IMR-90 (cell line): ENCODE results near the gene FAM83C. TPM values are rescaled to one million over a fixed set of nuclear protein-coding genes. Genes with fewer than 3 reads are reported as not detected.

Experiments
- ATAC-seq: fragments of 200-7000 bp; cut with Tn5 transposase; 2 replicates; pipeline ENCODE4 v1.9.1; 2020; ENCODE audit warnings: low read depth, mild to moderate bottlenecking, moderate library complexity
- BruUV-seq: library from RNA; stranded (reverse); fragments of 400-500 nt; replicated peaks from 2 replicates; lab custom pipeline; 2021; lab: Mats Ljungman, UMichigan
- CTCF ChIA-PET: fragments of 300-600 bp; formaldehyde crosslinking; extraction: SDS; loops from one replicate; lab custom pipeline; 2021; ENCODE audit warnings: antibody characterized with exemption; lab: Yijun Ruan, JAX
- POLR2A ChIA-PET: fragments of 300-600 bp; sonication (Branson Sonifier 250); formaldehyde crosslinking; loops from one replicate; lab custom pipeline; 2022; ENCODE audit warnings: antibody characterized with exemption; ENCODE audit not compliant: unreplicated experiment; lab: Charles Lee
- DNase-seq: peaks from one replicate; pipeline ENCODE4 v3.0.0; 2013
- H2AFZ ChIP-seq: replicated peaks from 2 replicates; pipeline ENCODE3; 2013; ENCODE audit warnings: low read length, mild to moderate bottlenecking; ENCODE audit not compliant: poor library complexity
- H2AK5ac ChIP-seq: 2 replicates; pipeline ENCODE4 v1.6.1; 2013; ENCODE audit warnings: low read depth, low read length, inconsistent platforms
- H2AK9ac ChIP-seq: replicated peaks from 2 replicates; pipeline ENCODE3; 2013; ENCODE audit warnings: mild to moderate bottlenecking, low read depth, low read length, moderate library complexity; ENCODE audit not compliant: poor library complexity
- H2BK120ac ChIP-seq: 2 replicates; pipeline ENCODE4 v1.6.1; 2013; ENCODE audit warnings: low read depth, low read length, inconsistent platforms
- H2BK15ac ChIP-seq: 3 replicates; pipeline ENCODE4 v1.6.1; 2013; ENCODE audit warnings: low read depth, low read length, inconsistent platforms
- H2BK20ac ChIP-seq: 2 replicates; pipeline ENCODE4 v1.6.1; 2013; ENCODE audit warnings: low read depth, mild to moderate bottlenecking, inconsistent platforms, low read length, moderate library complexity
- H2BK5ac ChIP-seq: 2 replicates; pipeline ENCODE4 v1.6.1; 2013; ENCODE audit warnings: mild to moderate bottlenecking, low read depth, low read length, inconsistent platforms; ENCODE audit not compliant: poor library complexity, severe bottlenecking
- H3K14ac ChIP-seq: replicated peaks from 2 replicates; pipeline ENCODE4 v1.6.1; 2013; ENCODE audit warnings: low read depth, low read length, inconsistent platforms
- H3K18ac ChIP-seq: 2 replicates; pipeline ENCODE4 v1.6.1; 2013; ENCODE audit warnings: low read depth, low read length, control low read depth
- H3K23ac ChIP-seq: 2 replicates; pipeline ENCODE4 v1.6.1; 2013; ENCODE audit warnings: low read depth, low read length, inconsistent platforms
- H3K27ac ChIP-seq: 2 replicates; pipeline ENCODE4 v1.5.1; 2013; ENCODE audit warnings: mild to moderate bottlenecking, control low read depth, low read length; ENCODE audit not compliant: insufficient read depth
- H3K27me3 ChIP-seq: 2 replicates; pipeline ENCODE4 v1.6.1; 2013; ENCODE audit warnings: low read length; ENCODE audit not compliant: control insufficient read depth, insufficient read depth
- H3K36me3 ChIP-seq: 2 replicates; pipeline ENCODE4 v1.6.1; 2013; ENCODE audit warnings: low read length, mixed read lengths; ENCODE audit not compliant: control insufficient read depth, insufficient read depth
- H3K4ac ChIP-seq: 2 replicates; pipeline ENCODE4 v1.6.1; 2013; ENCODE audit warnings: low read depth, low read length, inconsistent platforms
- H3K4me1 ChIP-seq: 2 replicates; pipeline ENCODE4 v1.6.1; 2013; ENCODE audit warnings: low read length, mixed read lengths; ENCODE audit not compliant: control insufficient read depth, insufficient read depth
- H3K4me2 ChIP-seq: 2 replicates; pipeline ENCODE4 v1.6.1; 2013; ENCODE audit warnings: low read depth, mild to moderate bottlenecking, control low read depth, low read length, moderate library complexity
- H3K4me3 ChIP-seq: 2 replicates; pipeline ENCODE4 v1.5.1; 2013; ENCODE audit warnings: low read depth, mild to moderate bottlenecking, control low read depth, low read length, moderate library complexity; ENCODE audit not compliant: insufficient read depth
- H3K56ac ChIP-seq: 2 replicates; pipeline ENCODE4 v1.6.1; 2013; ENCODE audit warnings: low read length, inconsistent platforms; ENCODE audit not compliant: insufficient read depth; ENCODE audit errors: extremely low read depth
- H3K79me1 ChIP-seq, 2 experiments: 2 replicates each; pipeline ENCODE4 v1.6.1; 2013; ENCODE audit warnings: low read length in 2 of 2, inconsistent platforms in 1 of 2, low read depth in 1 of 2
- H3K9ac ChIP-seq: 2 replicates; pipeline ENCODE4 v1.6.1; 2013; ENCODE audit warnings: low read depth, low read length, control low read depth
- H3K9me1 ChIP-seq: 2 replicates; pipeline ENCODE4 v1.6.1; 2013; ENCODE audit warnings: low read length, inconsistent platforms; ENCODE audit not compliant: insufficient read depth
- H3K9me3 ChIP-seq: 2 replicates; pipeline ENCODE4 v1.6.1; 2013; ENCODE audit warnings: low read length; ENCODE audit not compliant: control insufficient read depth, insufficient read depth
- H4K20me1 ChIP-seq: 2 replicates; pipeline ENCODE4 v1.6.1; 2013; ENCODE audit warnings: low read length, inconsistent platforms; ENCODE audit not compliant: insufficient read depth
- H4K5ac ChIP-seq: 2 replicates; pipeline ENCODE4 v1.6.1; 2013; ENCODE audit warnings: mild to moderate bottlenecking, low read depth, low read length, control low read depth
- H4K8ac ChIP-seq, 2 experiments: 2 replicates each; pipeline ENCODE4 v1.6.1; 2013; ENCODE audit warnings: low read depth in 2 of 2, low read length in 2 of 2, control low read depth in 1 of 2, inconsistent platforms in 1 of 2
- H4K91ac ChIP-seq: 2 replicates; pipeline ENCODE4 v1.6.1; 2013; ENCODE audit warnings: low read depth, low read length, inconsistent platforms; ENCODE audit not compliant: insufficient read depth
- BHLHE40 ChIP-seq: fragments of 150-350 bp; IDR thresholded peaks from 2 replicates; pipeline ENCODE4 v1.6.1; 2016; ENCODE audit warnings: mild to moderate bottlenecking, low read depth, low read length
- CEBPB ChIP-seq: IDR thresholded peaks from 2 replicates; pipeline ENCODE4 v1.6.1; 2012; ENCODE audit warnings: low read depth, low read length, improper control_type of control experiment
- CHD1 ChIP-seq: IDR thresholded peaks from 2 replicates; pipeline ENCODE4 v1.6.1; 2012; ENCODE audit warnings: low read depth, low read length, improper control_type of control experiment
- CTCF ChIP-seq: conservative IDR thresholded peaks from 2 replicates; pipeline ENCODE4 v1.5.1; 2012; ENCODE audit warnings: mild to moderate bottlenecking, low read depth, low read length, improper control_type of control experiment
- FOS ChIP-seq: fragments of 150-350 bp; IDR thresholded peaks from 2 replicates; pipeline ENCODE4 v1.6.1; 2016; ENCODE audit warnings: low read depth, low read length
- MAFK ChIP-seq: IDR thresholded peaks from 2 replicates; pipeline ENCODE4 v1.6.1; 2012; ENCODE audit warnings: low read depth, low read length, improper control_type of control experiment
- MAZ ChIP-seq: IDR thresholded peaks from 2 replicates; pipeline ENCODE4 v1.6.1; 2012; ENCODE audit warnings: low read depth, mild to moderate bottlenecking, low read length, improper control_type of control experiment, moderate library complexity, borderline replicate concordance
- MXI1 ChIP-seq: IDR thresholded peaks from 2 replicates; pipeline ENCODE4 v1.6.1; 2012; ENCODE audit warnings: low read depth, mild to moderate bottlenecking, low read length, moderate library complexity, borderline replicate concordance
- NFE2L2 ChIP-seq: fragments of 150-350 bp; IDR thresholded peaks from 2 replicates; pipeline ENCODE4 v1.6.1; 2016; ENCODE audit warnings: low read depth, mild to moderate bottlenecking, low read length
- POLR2A ChIP-seq: IDR thresholded peaks from 2 replicates; pipeline ENCODE4 v1.6.1; 2012; ENCODE audit warnings: mild to moderate bottlenecking, low read depth, low read length
- RAD21 ChIP-seq: IDR thresholded peaks from 2 replicates; pipeline ENCODE4 v1.6.1; 2012; ENCODE audit warnings: low read length, improper control_type of control experiment
- RCOR1 ChIP-seq: IDR thresholded peaks from 2 replicates; pipeline ENCODE4 v1.6.1; 2012; ENCODE audit warnings: mild to moderate bottlenecking, low read length, improper control_type of control experiment; ENCODE audit not compliant: insufficient replicate concordance
- RFX5 ChIP-seq: IDR thresholded peaks from 2 replicates; pipeline ENCODE4 v1.8.0; 2012; ENCODE audit warnings: low read depth, mild to moderate bottlenecking, low read length, moderate library complexity
- SMC3 ChIP-seq: fragments of 150-350 bp; IDR thresholded peaks from 2 replicates; pipeline ENCODE4 v1.6.1; 2016; ENCODE audit warnings: low read depth, mild to moderate bottlenecking, antibody characterized with exemption, low read length, moderate library complexity
- USF2 ChIP-seq: fragments of 150-350 bp; IDR thresholded peaks from 2 replicates; pipeline ENCODE4 v1.6.1; 2017; ENCODE audit warnings: mild to moderate bottlenecking, antibody characterized with exemption, low read length, low read depth
- WGBS, 2 experiments: methylation state at CpG; one replicate each; pipeline versions ENCODE4 v1.1.5 to v1.1.7; 2013; ENCODE audit warnings: missing lambda C conversion rate in 2 of 2; ENCODE audit not compliant: insufficient read length in 1 of 2; ENCODE audit errors: extremely low coverage in 2 of 2; 5-methylcytosine and 5-hydroxymethylcytosine counted together
- dilution Hi-C: fragments of 300-500 bp; cut with HindIII; formaldehyde crosslinking; loops from one replicate; pipeline ENCODE4 v1.14.3; 2018; ENCODE audit warnings: low sequenced_read_pairs; ENCODE audit not compliant: unreplicated experiment
- in situ Hi-C: fragments of 300-500 bp; cut with MboI; formaldehyde crosslinking; loops from 3 replicates; pipeline ENCODE4 v1.14.3; 2019; ENCODE audit warnings: low sequenced_read_pairs, inconsistent platforms, mixed read lengths
- intact Hi-C: fragments of 100-400 bp; cut with micrococcal nuclease; formaldehyde crosslinking; loops from 2 replicates; pipeline ENCODE4 v1.10.0; 2022
- polyA plus RNA-seq, 3 experiments: library from polyadenylated mRNA; depleted of rRNA; stranded (reverse); fragments of >200 nt; gene quantifications; 2 replicates each; pipeline ENCODE4 v1.2.3, GENCODE V29; 2012; ENCODE audit warnings: low replicate concordance in 1 of 3
- total RNA-seq: library from RNA; depleted of rRNA; stranded (reverse); fragments of >200 nt; gene quantifications from 2 replicates; pipeline ENCODE4 v1.2.3, GENCODE V29; 2012
- TF ChIP-seq, protein P1 (sequence below): fragments of 150-350 bp; IDR thresholded peaks from 2 replicates; pipeline ENCODE4 v1.6.1; 2016; ENCODE audit warnings: low read depth, mild to moderate bottlenecking, low read length, moderate library complexity, borderline replicate concordance

Gene FAM83C
- total and polyA plus RNA-seq, 2 of the 4 experiments (the other 2 are of a cell fraction), result 0.02 TPM; not detected in 1

GRCh38 chr20:35264755-35265154 lies 27.5 kb downstream of the FAM83C start:
- peaks cover 0 to 19% of the 10 kb centered on the region in 2 experiments; a peak in 3 of 4 replicates for H3K79me1 ChIP-seq
- no peak overlapping the region for H2BK120ac ChIP-seq
- H4K20me1 ChIP-seq, result peaks cover 5% of the 10 kb centered on the region; the same call in 1 of the 2 replicates
- ATAC-seq (no peak), DNase-seq (peak; percentile 22)
- H3K9ac ChIP-seq, result no peak overlapping the region
- H3K27ac ChIP-seq, result no peak overlapping the region
- no peak overlapping the region; the same call in 1 of the 2 replicates for H2BK20ac ChIP-seq
- dilution Hi-C loops, result no loop called here
- H3K56ac ChIP-seq, result no peak overlapping the region
- H3K9me3 ChIP-seq, result no peaks in the 10 kb centered on the region
- H3K27me3 ChIP-seq, result no peaks in the 10 kb centered on the region
- no peak overlapping the region for H2AK5ac ChIP-seq
- peaks cover 18% of the 10 kb centered on the region for H3K9me1 ChIP-seq
- H4K8ac ChIP-seq, result no peak overlapping the region
- H2BK15ac ChIP-seq, result no peak overlapping the region
- intact Hi-C loops, result no loop called here
- H2AFZ ChIP-seq, result no peak overlapping the region
- H3K36me3 ChIP-seq, result peaks cover 16% of the 10 kb centered on the region; the same call in 1 of the 2 replicates
- no TSS peak for BruUV-seq
- no peak overlapping the region for H4K5ac ChIP-seq
- H2BK5ac ChIP-seq, result no peak overlapping the region
- ChIA-PET CTCF (interaction anchor here (0.5 to 0.8 kb wide), 2 partner anchors 168 to 320 kb away, joined by 4 read pairs; no protein-coding TSS in a partner anchor), POLR2A (interaction anchor here (0.7 kb wide), 1 partner anchor 73 kb away, joined by 6 read pairs; no protein-coding TSS in a partner anchor)
- WGBS, 2 experiments, result no CpG with 5 or more reads among the region's 1 CpG
- no peak overlapping the region for H3K4me2 ChIP-seq
- H4K91ac ChIP-seq, result no peak overlapping the region
- H3K4ac ChIP-seq, result no peak overlapping the region
- no peak overlapping the region for H3K4me3 ChIP-seq
- no peak overlapping the region for H3K18ac ChIP-seq
- TF ChIP-seq, protein P1, sequence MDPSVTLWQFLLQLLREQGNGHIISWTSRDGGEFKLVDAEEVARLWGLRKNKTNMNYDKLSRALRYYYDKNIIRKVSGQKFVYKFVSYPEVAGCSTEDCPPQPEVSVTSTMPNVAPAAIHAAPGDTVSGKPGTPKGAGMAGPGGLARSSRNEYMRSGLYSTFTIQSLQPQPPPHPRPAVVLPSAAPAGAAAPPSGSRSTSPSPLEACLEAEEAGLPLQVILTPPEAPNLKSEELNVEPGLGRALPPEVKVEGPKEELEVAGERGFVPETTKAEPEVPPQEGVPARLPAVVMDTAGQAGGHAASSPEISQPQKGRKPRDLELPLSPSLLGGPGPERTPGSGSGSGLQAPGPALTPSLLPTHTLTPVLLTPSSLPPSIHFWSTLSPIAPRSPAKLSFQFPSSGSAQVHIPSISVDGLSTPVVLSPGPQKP, result no peak
- TF ChIP-seq RCOR1 (no peak), CEBPB (no peak), RFX5 (no peak), BHLHE40 (no peak), NFE2L2 (no peak), MAZ (no peak), CTCF (peak; percentile 26; the same call in 1 of the 2 replicates), CHD1 (no peak), RAD21 (peak; percentile 31), USF2 (no peak), MAFK (no peak), SMC3 (0 out of 2 replicates have a peak, but pooled peaks have one; percentile 18), FOS (no peak), POLR2A (no peak), MXI1 (no peak)
- H2AK9ac ChIP-seq, result no peak overlapping the region
- peaks cover 10% of the 10 kb centered on the region for H3K4me1 ChIP-seq
- no peak overlapping the region for H3K14ac ChIP-seq
- no peak overlapping the region for H3K23ac ChIP-seq
- in situ Hi-C loops, result loop anchor here (5.0 to 25.0 kb wide), 2 partner anchors 117 to 402 kb away; partner anchors contain the start of genes EDEM2 and GGT7
